ENCODE measurements around the gene SLFN12L.
"Not testable (repeated sequence)": the region's sequence is repeated elsewhere in the genome, so short reads cannot be mapped to it uniquely, and the experiment has no call there.

The SLFN12L gene

GRCh38 chr17:35537601-35538141 is at the start of gene SLFN12L:
Gene SLFN12L (minus strand): TSS chr17:35537678. CDS start chr17:35522364, 15,314 bp downstream.
- DNase-seq (ENCODE audit: low read depth in 2 of 2, low spot score in 1 of 2): no peak

DNA sequence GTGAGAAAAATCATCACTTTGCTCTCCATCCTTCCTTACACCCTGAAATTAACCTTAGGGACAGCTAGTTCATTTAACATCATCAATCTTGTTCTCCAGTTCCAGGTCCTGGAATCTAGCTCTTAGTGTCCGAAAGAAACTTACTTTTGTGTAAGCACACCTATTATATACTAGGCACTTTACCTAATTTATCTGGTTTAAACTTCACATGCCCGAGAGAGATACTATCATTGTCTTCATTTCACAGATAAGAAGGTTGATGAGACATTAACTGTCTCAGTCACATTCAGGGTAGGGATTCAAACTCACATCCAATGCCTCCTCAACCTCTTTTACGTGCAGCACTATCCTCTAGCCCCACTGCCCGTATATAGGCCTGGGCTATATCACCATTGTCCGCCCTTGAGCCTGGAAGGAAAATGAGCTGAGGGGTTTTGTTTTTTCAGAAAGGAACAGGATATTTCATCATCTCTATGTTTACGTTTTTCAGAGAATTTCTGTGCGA is 49.1 kb upstream of the SLFN12L start:
- DNase-seq (ENCODE audit: low read depth in 2 of 2, low spot score in 1 of 2): no peak

DNA sequence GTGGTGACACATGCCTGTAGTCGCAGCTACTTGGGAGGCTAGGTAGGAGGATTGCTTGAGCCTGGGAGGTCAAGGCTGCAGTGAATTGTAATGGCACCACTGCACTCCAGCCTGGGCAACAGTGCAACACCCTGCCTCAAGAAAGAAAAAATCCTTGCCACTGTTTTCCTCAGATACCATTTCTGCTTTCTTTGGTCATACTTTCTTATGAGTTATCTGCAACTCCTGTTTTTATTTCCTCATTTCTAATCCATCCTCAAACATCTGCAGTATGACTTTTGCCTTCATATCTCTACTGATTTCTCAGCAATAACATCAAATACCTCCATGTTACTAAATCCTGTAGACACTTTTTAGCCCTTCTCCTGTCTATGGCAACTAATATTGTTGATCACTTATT is 46.6 kb upstream of the SLFN12L start:
- no peak for DNase-seq (ENCODE audit: low read depth in 2 of 2, low spot score in 1 of 2)

DNA sequence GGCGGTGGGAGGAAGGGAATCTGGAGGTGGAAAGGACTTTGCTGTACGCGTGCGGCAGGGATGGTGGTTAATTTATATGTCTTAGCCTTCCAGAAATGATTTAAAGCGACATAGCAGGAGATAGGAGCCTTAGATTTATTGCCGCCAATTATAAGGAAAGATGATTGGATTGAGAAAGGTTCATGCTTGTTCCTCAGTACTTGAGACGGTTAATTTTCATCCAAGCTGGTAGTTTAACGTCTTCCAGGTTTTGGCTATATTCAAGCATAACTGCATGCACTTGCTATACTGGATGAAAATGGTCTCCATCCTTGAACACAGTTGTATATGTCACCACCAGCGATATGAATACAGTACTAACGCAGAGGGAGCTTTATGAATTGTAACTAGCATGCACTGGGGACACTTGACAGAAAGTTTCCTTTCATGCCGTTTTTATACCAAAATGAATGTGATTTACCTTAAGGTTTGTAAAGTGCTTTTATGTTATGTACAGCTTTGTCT is 41.5 kb upstream of the SLFN12L start:
- no peak for DNase-seq (ENCODE audit: low read depth in 2 of 2, low spot score in 1 of 2)

GRCh38 chr17:35578197-35578928 is 40.9 kb upstream of the SLFN12L start, which contains the start of gene PEX12:
Gene PEX12 (minus strand): TSS chr17:35578571. CDS start chr17:35578021, 550 bp downstream.
- DNase-seq (ENCODE audit: low read depth in 2 of 2, low spot score in 1 of 2): peak; percentile 66 to 78

DNA sequence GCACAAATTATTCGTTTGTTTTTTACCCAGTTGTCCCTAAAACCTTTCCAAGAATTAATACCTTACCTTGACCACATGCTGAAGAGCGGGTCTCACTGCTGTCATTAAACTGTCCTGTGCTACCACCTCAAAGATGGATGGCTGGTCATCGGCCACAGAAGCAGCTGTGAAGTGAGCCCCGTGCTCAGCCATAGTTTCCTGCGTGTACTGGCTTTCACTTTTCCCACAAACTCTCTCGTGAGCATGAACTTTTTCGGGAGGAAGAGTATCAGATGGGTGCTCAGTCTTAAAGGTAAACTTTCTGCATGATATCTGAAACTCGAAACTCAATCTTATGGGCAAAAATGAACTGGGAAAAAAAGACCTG is 40.3 kb upstream of the SLFN12L start:
- no peak for DNase-seq (ENCODE audit: low read depth in 2 of 2, low spot score in 1 of 2)

DNA sequence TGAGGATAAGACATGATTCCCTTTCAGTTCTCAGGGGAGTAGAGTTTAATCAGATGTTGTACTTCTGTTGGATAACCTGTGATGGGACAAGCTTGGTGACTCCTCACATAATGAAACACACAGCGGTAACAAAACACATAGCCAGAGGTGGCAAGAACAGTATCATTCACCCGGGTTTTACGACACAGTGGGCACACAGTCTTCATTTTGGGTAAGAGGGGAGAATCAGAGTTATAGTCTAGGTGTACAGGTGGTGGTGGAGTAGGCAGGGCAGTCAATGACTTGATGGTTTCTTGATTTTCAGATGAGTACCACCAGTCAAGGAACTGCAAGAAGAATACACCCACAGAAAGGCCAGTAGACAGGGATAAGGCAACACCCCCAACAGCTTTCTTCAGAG is 38.3 kb upstream of the SLFN12L start:
- DNase-seq (ENCODE audit: low read depth in 2 of 2, low spot score in 1 of 2): no peak

DNA sequence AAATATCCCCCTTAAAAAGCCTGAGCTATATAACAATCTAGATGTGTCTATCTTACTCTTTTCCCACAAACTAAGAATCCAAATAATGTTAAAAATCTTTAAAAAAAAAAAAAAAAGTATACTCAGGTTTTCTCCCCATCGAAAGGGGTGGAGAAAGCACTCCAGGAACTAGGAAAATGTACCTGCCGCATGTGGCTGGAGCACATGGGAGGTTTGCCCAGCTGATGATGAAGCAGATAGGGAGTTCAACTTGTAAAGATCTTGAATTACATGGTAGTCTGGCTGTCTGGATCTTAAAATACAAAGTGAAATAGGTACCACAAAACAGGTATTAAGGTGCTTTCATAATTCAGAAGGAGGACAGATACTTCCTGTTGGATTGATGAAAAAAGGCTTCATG is 31.9 kb upstream of the SLFN12L start:
- no peak for DNase-seq (ENCODE audit: low read depth in 2 of 2, low spot score in 1 of 2)

DNA sequence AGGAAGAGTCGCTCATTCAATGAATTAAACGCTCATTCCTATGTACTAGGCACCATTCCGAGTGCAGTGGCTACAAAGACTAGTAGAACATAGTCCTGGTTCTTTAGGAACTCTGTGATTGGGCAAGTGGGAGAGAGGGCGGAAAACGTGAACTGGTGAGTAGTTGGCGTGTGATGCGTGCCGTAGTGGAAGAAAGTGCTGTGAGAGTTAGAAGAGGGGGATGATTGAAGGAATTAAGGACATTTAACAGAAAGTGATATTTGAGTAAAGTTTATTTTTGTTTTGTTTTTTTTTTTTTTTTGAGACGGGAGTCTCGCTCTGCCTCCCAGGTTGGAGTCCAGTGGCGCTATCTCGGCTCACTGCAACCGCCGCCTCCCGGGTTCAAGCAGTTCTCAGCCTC is 31.1 kb upstream of the SLFN12L start:
- no peak for DNase-seq (ENCODE audit: low read depth in 2 of 2, low spot score in 1 of 2)

DNA sequence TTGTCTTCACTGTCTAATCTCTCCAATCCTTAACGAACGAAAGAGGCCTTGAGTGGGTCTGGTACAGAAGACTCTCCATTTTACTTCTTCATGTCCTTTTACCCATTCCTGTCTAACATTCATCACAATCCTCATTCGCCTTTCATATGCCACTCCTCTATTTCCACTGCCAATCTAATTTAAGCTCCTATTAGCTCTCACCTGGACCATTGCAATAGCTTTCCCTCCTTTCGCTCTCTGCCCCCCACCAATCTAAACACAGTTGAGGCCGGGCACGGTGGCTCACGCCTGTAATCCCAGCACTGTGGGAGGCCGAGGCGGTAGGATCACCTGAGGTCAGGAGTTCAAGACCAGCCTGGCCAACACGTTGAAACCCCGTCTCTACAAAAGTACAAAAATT is 29.5 kb upstream of the SLFN12L start:
- no peak for DNase-seq (ENCODE audit: low read depth in 2 of 2, low spot score in 1 of 2)

DNA sequence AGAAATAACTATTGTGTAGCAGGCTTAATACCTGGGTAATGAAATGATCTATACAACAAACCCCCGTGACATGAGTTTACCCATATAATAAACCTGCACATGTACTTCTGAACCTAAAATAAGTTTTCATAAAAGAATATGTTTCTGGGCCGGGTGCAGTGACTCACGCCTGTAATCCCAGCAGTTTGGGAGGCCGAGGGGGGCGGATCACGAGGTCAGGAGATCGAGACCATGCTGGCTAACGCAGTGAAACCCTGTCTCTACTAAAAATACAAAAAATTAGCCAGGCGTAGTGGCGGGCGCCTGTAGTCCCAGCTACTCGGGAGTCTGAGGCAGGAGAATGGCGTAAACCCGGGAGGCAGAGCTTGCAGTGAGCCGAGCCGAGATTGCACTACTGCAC is 25.7 kb upstream of the SLFN12L start:
- DNase-seq (ENCODE audit: low read depth in 2 of 2, low spot score in 1 of 2): not testable (repeated sequence)

DNA sequence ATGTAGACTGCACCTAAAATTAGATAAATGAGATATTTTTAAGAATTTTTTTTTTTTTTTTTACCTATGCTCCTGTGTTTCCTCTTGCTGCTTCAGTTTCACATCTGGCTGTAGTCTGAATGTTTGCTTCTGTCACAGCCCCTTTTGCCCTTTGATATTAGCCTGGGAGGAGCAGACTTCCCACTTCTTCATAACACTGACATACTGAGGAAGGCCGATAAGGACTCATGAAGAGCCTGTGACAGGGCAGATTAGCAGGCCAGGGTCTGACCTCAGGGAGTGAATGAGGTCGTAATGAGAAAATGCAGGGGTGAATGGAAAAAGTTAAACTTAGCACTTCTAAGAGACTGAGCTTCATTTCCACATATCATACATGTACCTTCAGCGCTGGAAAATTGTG is 23.2 kb upstream of the SLFN12L start, which contains the start of gene SLFN14:
Gene SLFN14 (minus strand): TSS at position 117 of the 400 bp plus-strand sequence. CDS start 2,757 bp downstream, outside the sequence.
- no peak for DNase-seq (ENCODE audit: low read depth in 2 of 2, low spot score in 1 of 2)

- no peak for DNase-seq (ENCODE audit: low read depth in 2 of 2, low spot score in 1 of 2)
These were observed 22.2 kb upstream of the SLFN12L start for GRCh38 chr17:35559495-35560210.

GRCh38 chr17:35557353-35557752 is 19.9 kb upstream of the SLFN12L start:
- DNase-seq (ENCODE audit: low read depth in 2 of 2, low spot score in 1 of 2): no peak

DNA sequence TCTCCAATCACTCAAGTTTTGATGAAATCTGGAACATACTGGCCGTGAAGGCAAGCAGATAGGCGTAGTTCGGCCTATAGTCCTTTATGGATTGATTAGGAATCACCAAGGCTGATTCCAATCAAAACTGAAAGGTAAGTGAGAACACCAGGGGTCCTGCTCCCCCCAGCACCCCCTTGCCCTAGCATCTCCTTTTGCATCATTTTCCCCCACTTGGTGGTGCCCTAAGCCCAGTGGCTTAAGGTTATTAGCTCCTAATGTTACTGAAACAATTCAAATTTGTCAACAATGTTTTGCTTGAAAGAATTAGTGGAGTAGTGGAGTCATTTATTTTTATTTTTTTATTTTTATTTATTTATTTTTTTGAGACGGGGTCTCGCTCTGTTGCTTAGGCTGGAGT is 18.2 kb upstream of the SLFN12L start:
- no peak for DNase-seq (ENCODE audit: low read depth in 2 of 2, low spot score in 1 of 2)

DNA sequence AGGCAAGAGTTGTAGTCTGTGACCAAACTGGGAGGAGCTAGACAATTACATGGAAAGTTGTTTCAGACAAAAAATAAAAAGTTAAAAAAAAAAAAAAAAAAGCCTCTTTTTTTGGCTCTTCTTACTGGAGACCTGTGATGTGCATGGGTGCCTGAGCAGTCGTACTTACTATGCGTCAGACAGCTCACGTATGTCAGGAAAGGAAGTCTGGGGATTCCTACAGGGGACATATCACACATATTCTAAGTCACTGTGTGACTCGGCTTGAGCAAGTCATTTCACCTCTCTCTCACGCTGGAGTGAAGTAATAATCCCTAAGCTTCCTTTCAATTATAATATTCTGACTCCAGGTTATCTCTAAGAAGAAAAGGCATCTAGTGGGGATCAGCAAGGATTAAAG is 17.2 kb upstream of the SLFN12L start:
- DNase-seq (ENCODE audit: low read depth in 2 of 2, low spot score in 1 of 2): no peak

DNA sequence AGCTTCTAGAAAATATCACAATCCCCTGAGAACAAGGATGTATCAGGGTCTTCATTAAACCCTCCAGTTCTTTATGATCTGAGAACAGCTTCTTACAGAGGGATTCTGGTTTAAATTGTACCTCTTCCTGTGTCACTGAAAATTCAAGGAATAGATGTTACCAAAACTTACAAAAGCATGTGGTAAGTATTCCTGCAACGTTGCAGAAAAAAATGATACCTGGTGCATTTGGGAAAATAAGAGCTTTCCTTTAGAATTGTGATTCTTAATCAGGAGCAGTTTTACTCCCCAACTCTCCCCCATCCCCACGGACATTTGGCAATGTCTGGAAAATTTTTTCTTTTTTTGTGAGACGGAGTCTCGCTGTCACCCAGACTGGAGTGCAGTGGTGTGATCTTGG is 15.8 kb upstream of the SLFN12L start:
- DNase-seq (ENCODE audit: low read depth in 2 of 2, low spot score in 1 of 2): no peak

DNA sequence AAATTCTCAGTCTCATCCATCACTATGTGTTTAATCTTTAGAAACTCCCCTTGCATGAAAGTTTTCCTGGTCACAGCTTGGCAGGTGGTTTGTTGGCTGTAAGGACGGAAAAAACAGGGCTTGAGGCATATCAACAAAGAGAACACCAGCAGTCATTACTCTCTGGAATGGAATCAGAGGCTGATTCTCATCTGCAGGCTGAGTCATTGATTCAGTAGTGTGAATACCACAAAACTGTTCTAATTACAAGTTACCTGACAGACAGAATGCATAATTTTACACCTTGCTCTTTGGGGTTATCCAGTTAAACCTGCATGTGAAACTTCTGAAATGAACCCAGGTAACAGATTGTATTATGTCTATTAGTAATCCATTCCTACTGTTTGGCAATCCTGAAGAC is 11.5 kb upstream of the SLFN12L start:
- DNase-seq (ENCODE audit: low read depth in 2 of 2, low spot score in 1 of 2): no peak

DNA sequence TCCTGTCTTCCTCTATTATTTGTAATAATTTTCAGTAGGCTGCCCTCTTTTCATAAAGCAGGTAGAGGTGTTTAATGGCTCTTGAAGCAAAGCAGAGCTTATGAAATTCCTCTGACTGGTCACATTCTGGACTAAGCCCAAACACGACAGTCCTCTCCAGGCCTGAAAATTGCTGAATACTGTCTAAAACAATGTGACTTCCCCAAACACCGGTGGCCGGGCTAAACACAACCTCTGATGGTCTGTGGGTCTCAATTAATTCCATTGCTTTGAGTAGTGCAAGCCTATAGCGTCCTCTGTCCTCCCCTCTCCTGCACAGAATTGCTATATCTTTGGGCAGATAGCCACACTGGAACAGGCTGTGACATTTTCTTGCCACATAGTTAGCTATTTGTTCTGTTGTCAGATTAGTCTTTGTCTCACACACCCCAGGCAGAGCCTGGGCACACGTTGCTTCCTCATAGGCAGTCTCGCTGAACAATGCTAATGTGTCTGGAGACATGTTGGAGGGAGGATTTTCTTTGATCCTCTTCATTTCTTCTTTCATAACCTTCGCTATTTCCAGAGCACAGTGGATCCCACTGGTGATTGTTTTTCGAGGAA is 10.8 kb upstream of the SLFN12L start:
- DNase-seq (ENCODE audit: low read depth in 2 of 2, low spot score in 1 of 2): no peak

DNA sequence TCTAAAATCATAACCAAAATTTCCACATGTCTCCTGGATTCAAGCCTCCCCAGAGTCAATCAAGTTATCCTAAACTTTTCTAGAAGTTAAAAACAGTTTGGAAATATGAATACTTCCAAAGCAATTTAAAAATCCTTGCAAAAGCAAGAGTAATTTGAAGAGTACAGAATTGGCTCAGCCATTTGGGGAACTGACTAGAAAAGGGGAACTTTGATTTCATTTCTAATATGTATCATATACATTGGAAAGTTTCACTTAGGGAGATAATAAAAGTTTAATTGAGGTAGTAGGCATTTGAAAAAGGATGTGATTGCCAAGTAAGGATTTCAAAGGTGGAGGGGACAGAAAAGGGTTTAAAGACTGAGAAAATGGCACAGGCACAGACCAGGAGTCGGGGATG is 9.0 kb upstream of the SLFN12L start:
- no peak for DNase-seq (ENCODE audit: low read depth in 2 of 2, low spot score in 1 of 2)

- DNase-seq (ENCODE audit: low read depth in 2 of 2, low spot score in 1 of 2): no peak
These were observed 7.7 kb upstream of the SLFN12L start for GRCh38 chr17:35545150-35545549.

Measured in stimulated activated CD8-positive, alpha-beta memory T cell treated with anti-CD3 and anti-CD28 coated beads, Interleukin-4, amount 100 ng/mL, for 1 hour (primary cell).